IPS-15b (cell line): ENCODE results near the gene ELF1.
"Not testable (repeated sequence)": the region's sequence is repeated elsewhere in the genome, so short reads cannot be mapped to it uniquely, and the experiment has no call there.

Source experiments
- H3K27me3 ChIP-seq: one replicate; pipeline ENCODE4 v1.6.1; 2013; ENCODE audit warnings: low read length; ENCODE audit not compliant: control insufficient read depth, insufficient read depth
- H3K36me3 ChIP-seq: one replicate; pipeline ENCODE4 v1.6.1; 2013; ENCODE audit warnings: low read length; ENCODE audit not compliant: control insufficient read depth, insufficient read depth
- H3K4me1 ChIP-seq: one replicate; pipeline ENCODE4 v1.6.1; 2013; ENCODE audit warnings: mild to moderate bottlenecking, low read length; ENCODE audit not compliant: control insufficient read depth, insufficient read depth
- H3K4me3 ChIP-seq: one replicate; pipeline ENCODE4 v1.5.1; 2013; ENCODE audit warnings: low read depth, low read length
- H3K9ac ChIP-seq: one replicate; pipeline ENCODE4 v1.6.1; 2013; ENCODE audit warnings: low read depth, mild to moderate bottlenecking, low read length
- H3K9me3 ChIP-seq: one replicate; pipeline ENCODE4 v1.6.1; 2013; ENCODE audit warnings: mild to moderate bottlenecking, low read length; ENCODE audit not compliant: control insufficient read depth, insufficient read depth

ELF1 gene

DNA sequence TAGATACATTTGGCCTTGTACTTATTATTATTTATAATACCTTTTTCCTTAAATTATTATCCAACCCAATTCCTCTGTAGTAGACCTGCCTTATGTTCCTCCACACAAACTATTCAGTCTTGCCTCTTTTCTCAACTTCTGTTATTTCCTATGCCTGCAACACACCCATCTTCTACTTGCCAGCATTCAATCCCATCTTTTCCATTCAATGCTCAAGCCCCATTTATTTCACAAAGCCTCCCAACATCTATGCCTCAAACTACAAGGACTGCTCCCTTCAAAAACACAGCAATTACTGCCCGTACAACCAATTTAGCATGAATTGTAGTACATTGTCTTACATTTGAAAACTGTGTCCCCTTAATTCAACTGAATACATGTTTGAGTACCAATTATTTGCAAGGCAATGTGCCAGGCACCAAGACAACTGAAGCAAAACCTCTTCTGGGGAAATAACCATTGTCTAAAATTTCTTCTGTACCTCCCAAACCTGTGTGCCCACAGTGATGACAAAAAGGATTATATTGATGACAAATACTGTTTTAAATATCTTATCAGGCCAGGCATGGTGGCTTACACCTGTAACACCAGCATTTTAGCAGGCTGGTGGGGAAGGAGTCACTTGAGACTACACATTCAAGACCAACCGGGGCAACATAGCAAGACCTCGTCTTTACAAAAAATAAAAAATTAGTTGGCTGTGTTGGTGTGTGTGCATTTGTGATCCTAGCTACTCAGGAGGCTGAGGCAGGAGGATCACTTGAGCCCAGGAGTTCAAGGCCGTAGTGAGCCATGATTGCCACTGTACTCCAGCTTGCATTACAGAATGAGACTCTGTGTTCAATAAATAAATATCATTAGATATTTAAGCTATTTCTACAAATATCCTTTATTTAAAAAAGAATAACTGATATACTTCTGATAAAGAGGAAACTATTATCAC, 35.1 kb downstream of the ELF1 start:
- no peak overlapping the region for H3K4me3 ChIP-seq

DNA sequence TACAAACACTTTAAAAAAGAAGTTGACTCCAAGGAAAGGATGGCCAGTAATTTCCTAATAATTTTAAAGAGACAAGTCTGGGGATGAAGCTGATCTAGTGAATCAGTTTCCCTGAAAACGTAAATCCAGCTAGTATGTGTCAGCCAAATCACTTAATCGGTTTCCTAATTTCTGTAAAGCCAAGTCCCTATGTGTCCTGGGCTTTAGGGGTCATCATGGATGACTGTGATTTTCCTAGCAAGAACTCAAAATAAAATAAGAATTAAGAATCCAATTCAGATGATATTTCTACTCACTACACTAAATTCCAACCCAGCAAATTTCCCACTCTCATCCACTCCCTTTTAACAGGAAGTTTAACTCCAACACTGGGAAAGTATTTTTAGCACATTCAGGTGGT, 35.9 kb downstream of the ELF1 start:
- H3K27me3 ChIP-seq, result no peaks in the 10 kb centered on the region
- H3K9ac ChIP-seq, result no peak overlapping the region
- H3K9me3 ChIP-seq, result no peaks in the 10 kb centered on the region
- peaks cover 4% of the 10 kb centered on the region for H3K4me1 ChIP-seq
- no peak overlapping the region for H3K4me3 ChIP-seq
- H3K36me3 ChIP-seq, result no peaks in the 10 kb centered on the region

More for the DNA sequence above, 35.1 kb downstream of the ELF1 start:
- Histone ChIP-seq H3K27me3 (no peaks in the 10 kb centered on the region), H3K9me3 (no peaks in the 10 kb centered on the region), H3K9ac (no peak overlapping the region), H3K4me1 (peaks cover 4% of the 10 kb centered on the region), H3K36me3 (no peaks in the 10 kb centered on the region)

DNA sequence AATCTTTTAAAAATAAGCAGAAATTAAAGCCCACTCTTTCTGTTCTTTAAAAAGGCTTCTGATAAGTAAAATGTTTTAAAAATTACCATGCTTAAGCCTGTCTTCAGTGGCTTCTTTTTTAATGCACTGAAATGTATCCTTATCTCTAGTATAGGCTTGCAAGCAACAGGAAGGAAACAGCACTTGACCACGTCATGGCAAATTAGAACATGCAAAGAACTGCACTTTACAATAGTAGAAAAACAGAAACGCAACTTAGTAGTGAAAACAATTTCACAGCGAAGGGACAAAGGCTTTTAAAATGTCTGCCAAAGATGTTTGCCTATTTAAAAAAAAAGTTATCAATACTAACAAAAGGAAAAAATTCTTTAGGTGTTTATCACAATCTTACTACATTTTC, 36.3 kb downstream of the ELF1 start:
- no peaks in the 10 kb centered on the region for H3K9me3 ChIP-seq
- H3K27me3 ChIP-seq, result no peaks in the 10 kb centered on the region
- peaks cover 4% of the 10 kb centered on the region for H3K4me1 ChIP-seq
- H3K9ac ChIP-seq, result no peak overlapping the region
- no peak overlapping the region for H3K4me3 ChIP-seq
- no peaks in the 10 kb centered on the region for H3K36me3 ChIP-seq

DNA sequence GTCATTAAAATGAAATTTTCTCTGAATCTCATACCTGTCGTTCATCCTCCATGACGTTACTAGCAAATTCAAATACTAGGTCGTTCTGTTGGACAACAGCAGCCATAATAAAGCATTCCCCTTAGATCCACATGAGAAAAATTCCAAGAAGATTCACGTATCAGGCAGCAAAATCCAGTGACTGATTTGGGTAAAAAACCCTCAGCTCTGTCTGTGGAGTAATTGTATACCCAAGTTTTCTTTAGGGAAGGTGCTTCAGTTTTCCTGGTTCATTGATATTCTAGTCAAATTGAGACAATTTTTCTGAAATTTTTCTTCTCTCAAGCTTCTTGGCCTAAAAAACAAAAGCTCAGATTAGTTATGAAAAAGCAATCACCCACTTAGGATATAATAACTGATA, 37.2 kb downstream of the ELF1 start:
- H3K9me3 ChIP-seq, result no peaks in the 10 kb centered on the region
- no peak overlapping the region for H3K4me3 ChIP-seq
- peaks cover 4% of the 10 kb centered on the region for H3K4me1 ChIP-seq
- no peak overlapping the region for H3K9ac ChIP-seq
- H3K36me3 ChIP-seq, result no peaks in the 10 kb centered on the region
- H3K27me3 ChIP-seq, result no peaks in the 10 kb centered on the region

DNA sequence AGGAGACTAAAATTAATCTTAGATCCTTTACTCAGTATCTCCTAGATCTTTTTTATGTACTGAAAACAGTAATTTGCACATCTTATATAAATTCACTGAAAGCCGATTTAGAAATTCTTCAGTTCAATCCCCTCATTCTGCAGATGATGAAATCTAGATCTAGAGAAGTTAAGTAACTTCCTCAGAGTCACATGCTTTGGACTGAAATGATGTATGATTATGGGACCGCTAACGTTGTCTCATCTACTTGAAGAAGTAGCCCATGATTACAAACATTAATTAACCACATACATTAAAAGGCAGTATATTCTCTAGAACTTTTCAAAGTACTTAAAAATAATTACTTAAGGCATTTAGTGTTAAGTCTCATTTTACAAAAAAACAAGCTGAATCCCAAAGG, 37.8 kb downstream of the ELF1 start:
- H3K27me3 ChIP-seq, result no peaks in the 10 kb centered on the region
- H3K4me1 ChIP-seq, result peaks cover 4% of the 10 kb centered on the region
- H3K36me3 ChIP-seq, result no peaks in the 10 kb centered on the region
- H3K9me3 ChIP-seq, result no peaks in the 10 kb centered on the region
- H3K4me3 ChIP-seq, result no peak overlapping the region
- H3K9ac ChIP-seq, result no peak overlapping the region

DNA sequence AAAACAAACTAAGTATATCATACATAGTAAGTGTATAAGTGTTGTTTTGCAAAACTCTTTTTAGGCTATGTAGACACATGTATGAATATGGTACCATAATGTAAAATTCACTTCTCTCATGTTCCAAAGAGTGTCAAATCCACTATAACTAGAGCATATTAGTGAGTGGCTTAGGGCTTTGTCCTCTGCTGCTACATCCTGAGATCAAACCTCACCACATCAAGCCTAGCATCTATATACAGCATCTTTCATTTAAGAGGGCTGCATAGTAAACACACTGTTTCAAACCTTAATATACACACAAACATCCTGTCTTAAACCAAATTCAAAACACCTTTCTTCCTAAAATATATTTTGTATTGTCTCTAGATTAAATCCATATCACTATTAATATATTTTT, 38.7 kb downstream of the ELF1 start:
- Histone ChIP-seq H3K9ac (no peak overlapping the region), H3K4me1 (peaks cover 4% of the 10 kb centered on the region), H3K36me3 (no peaks in the 10 kb centered on the region), H3K4me3 (no peak overlapping the region), H3K9me3 (no peaks in the 10 kb centered on the region), H3K27me3 (no peaks in the 10 kb centered on the region)

DNA sequence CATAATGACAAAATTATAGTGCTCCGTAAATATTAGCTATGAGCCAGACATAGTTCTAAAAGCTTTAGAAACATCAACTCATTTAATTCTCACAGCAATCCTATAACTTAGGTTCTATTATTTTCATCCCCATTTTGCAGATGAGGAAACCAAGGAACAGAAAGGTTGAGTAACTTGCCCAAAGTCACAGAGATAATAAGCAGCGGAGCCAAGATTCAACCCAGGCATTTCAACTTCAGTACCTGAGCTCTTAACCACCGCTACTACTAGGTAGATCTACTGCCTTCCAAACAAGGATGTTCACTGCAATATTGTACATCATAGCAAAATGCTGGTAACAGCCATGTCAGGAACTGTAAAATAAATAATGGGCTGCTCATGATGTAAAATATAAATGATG, 39.9 kb downstream of the ELF1 start:
- Histone ChIP-seq H3K27me3 (no peaks in the 10 kb centered on the region), H3K4me3 (no peak overlapping the region), H3K9ac (no peak overlapping the region), H3K4me1 (peaks cover 6% of the 10 kb centered on the region), H3K9me3 (no peaks in the 10 kb centered on the region), H3K36me3 (no peaks in the 10 kb centered on the region)

DNA sequence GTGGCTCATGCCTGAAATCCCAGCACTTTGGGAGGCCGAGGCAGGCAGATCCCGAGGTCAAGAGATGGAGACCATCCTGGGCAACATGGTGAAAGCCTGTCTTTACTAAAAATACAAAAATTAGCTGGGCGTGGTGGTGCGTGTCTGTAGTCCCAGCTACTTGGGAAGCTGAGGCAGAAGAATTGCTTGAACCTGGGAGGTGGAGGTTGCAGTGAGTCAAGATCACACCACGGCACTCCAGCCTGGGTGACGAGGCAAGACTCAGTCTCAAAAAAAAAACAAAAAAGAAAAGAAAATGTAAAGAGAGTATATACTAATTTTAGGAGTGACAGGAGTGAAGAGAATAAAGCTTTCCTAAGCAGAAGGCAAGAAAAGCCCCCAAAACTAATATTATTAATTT, 41.0 kb downstream of the ELF1 start:
- H3K4me1 ChIP-seq, H3K4me3 ChIP-seq: not testable (repeated sequence)

DNA sequence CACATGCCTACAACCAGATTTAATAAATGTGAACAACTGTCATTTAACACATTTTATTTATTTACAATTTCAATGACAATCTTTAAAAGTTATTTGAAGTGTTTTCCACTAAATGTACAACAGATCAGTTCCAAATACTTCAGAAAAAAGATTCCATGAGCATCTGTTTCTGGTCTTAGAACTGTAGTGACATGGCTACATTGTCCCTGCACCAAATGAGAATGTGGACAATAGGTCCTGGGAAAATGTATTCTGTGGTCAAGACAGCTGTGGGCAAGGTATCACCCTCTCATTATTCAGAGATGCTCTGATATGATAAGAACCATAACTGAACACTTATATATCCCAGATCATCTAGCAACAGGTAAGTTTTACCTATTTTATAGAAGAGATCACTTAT, 43.7 kb downstream of the ELF1 start:
- Histone ChIP-seq H3K27me3 (no peaks in the 10 kb centered on the region), H3K4me1 (peaks cover 2% of the 10 kb centered on the region), H3K9ac (no peak overlapping the region), H3K36me3 (no peaks in the 10 kb centered on the region), H3K4me3 (no peak overlapping the region), H3K9me3 (no peaks in the 10 kb centered on the region)

More for the DNA sequence above, 41.0 kb downstream of the ELF1 start:
- not testable (repeated sequence) for H3K9me3 ChIP-seq, H3K36me3 ChIP-seq, H3K9ac ChIP-seq, H3K27me3 ChIP-seq

DNA sequence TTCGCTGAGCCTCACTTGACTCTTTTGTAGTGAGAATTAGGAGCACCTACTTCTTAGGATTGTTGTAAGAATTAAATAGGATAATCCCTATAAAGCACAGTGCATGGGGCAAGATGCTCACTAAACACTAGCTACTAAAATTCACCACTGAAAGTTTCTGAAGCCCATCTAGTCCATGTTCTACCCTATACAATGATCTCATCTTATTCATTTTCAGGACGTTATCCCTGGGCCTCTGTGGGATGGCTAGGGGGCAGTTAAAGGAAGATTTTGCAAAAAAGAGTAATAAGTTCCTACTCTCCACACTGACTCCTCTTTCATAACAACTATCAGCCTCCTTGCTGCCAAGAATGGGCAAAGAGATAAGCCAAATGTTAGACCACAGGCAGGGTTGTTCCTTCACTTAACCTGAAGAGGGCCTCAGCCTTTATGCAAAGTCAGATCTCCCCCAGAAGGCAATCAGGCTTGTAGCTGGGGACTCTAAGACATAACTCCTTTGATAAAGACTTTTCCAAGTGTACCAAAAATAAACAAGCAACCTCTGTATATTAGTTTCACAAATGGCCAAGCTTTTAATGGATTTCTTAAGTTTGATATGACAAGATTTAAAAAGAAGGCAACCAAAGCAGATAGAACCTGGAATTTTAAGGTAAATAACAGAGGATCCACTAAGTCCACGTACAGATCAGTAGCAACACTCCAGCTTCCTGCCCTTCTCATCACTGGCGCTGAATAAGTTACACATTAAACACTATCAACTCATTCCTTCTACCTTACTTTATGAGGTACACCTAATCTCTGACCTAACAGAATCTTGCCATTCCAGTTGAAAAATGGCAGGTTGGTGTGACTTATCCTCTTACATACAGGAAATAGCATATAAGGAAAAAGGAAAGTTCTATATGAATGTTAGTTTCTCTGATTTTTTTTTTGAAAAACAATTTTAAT, 44.4 kb downstream of the ELF1 start:
- peaks cover 2% of the 10 kb centered on the region for H3K4me1 ChIP-seq
- H3K36me3 ChIP-seq, result no peaks in the 10 kb centered on the region
- no peak overlapping the region for H3K4me3 ChIP-seq
- no peak overlapping the region for H3K9ac ChIP-seq
- no peaks in the 10 kb centered on the region for H3K27me3 ChIP-seq
- no peaks in the 10 kb centered on the region for H3K9me3 ChIP-seq

DNA sequence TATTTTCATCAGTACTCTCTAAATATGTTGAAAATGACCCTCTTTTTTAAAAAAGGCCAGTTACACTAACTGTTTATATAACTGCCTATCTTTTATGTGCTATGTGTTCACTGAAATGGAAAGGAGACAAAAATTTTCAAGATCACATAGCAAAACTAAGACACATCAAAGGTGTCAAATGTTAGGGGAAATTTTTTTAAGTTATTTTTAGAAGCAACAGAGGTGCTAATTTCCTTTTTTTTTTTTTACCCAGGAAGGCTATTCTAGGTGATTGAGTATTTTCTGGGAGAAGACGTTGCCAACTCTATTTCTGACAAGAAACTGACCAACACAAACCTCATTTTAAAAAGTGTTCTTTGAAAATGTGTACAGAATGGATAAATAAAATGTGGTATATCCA, 45.7 kb downstream of the ELF1 start:
- Histone ChIP-seq H3K4me1 (peaks cover 2% of the 10 kb centered on the region), H3K9me3 (no peaks in the 10 kb centered on the region), H3K36me3 (no peaks in the 10 kb centered on the region), H3K4me3 (no peak overlapping the region), H3K9ac (no peak overlapping the region), H3K27me3 (no peaks in the 10 kb centered on the region)
